ENCODE data around the gene TMSB10.
A peak's percentile ranks its signal among the peaks of the same experiment; 100 is the strongest.

Gene TMSB10

GRCh38 chr2:84906108-84906899, 848 bp downstream of the TMSB10 start:
- Histone ChIP-seq H3K4me1 (ENCODE audit: low read depth, poor library complexity, severe bottlenecking) (peaks cover 48% of the 10 kb centered on the region), H3K79me2 (ENCODE audit: insufficient read depth, low read depth) (peaks cover 15% of the 10 kb centered on the region), H3K4me3 (IDR thresholded peaks at IDR 0.05; ENCODE audit: insufficient read depth, low read depth, low read length) (peak overlapping the region; percentile 94), H4K20me1 (ENCODE audit: insufficient read depth) (no peaks in the 10 kb centered on the region), H3K27ac (peak overlapping the region; percentile 71), H3K4me2 (peak overlapping the region; percentile 92), H2AFZ (ENCODE audit: low read depth) (peak overlapping the region; percentile 35; the same call in 1 of the 2 replicates), H3K36me3 (ENCODE audit: insufficient read depth) (no peaks in the 10 kb centered on the region), H3K27me3 (ENCODE audit: insufficient read depth, low read depth) (no peaks in the 10 kb centered on the region), H3K9ac (peak overlapping the region; percentile 82)
- TF ChIP-seq, protein P1, sequence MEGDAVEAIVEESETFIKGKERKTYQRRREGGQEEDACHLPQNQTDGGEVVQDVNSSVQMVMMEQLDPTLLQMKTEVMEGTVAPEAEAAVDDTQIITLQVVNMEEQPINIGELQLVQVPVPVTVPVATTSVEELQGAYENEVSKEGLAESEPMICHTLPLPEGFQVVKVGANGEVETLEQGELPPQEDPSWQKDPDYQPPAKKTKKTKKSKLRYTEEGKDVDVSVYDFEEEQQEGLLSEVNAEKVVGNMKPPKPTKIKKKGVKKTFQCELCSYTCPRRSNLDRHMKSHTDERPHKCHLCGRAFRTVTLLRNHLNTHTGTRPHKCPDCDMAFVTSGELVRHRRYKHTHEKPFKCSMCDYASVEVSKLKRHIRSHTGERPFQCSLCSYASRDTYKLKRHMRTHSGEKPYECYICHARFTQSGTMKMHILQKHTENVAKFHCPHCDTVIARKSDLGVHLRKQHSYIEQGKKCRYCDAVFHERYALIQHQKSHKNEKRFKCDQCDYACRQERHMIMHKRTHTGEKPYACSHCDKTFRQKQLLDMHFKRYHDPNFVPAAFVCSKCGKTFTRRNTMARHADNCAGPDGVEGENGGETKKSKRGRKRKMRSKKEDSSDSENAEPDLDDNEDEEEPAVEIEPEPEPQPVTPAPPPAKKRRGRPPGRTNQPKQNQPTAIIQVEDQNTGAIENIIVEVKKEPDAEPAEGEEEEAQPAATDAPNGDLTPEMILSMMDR (conservative IDR thresholded peaks at IDR 0.05; ENCODE audit: low read depth, low read length): no peak

DNA sequence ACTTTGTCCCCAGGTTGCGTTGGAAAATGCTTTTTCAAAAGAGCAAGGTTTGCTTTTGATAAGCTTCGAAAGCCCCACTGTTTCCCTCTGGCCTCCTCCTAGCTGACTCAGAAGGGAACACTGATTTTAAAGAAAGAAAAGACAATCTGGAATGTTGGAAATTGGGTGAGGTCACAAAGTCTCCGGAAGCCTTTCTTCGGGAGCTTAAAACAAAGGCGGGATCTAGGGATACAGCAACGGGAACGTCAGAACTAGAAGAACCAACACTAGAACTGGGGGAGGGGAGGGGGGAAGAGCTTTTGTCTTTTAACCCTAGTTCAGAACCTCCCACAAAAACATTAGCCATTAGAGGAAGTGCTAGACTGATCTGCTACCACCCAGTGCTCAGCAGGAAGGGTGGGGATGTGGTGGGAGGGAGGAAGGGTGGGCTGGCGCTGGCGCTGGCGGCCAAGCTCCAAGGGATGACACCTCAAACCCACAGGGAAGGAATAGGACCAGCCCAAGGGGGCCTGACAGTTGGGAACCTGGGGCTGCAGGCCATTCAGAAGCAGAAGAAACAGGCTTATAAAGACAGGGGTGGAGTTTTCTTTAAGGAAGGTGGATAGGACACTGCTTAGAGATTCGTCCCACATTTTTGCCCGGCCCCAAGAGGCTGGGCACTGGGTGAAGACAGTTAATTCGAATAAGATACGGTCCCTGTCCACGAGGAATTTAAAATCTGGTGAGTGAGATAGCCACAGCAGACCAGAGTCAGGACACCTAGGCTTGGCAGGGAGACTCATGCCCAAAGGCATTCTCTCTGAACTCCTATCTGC, 1.7 kb downstream of the TMSB10 start:
- Histone ChIP-seq H3K9ac (peak overlapping the region; percentile 82), H3K79me2 (ENCODE audit: insufficient read depth, low read depth) (peaks cover 15% of the 10 kb centered on the region), H3K27me3 (ENCODE audit: insufficient read depth, low read depth) (no peaks in the 10 kb centered on the region), H3K4me1 (ENCODE audit: low read depth, poor library complexity, severe bottlenecking) (peaks cover 40% of the 10 kb centered on the region), H3K4me2 (peak overlapping the region; percentile 92), H3K4me3 (IDR thresholded peaks at IDR 0.05; ENCODE audit: insufficient read depth, low read depth, low read length) (peak overlapping the region; percentile 29), H3K27ac (peak overlapping the region; percentile 71; the same call in 1 of the 2 replicates), H3K36me3 (ENCODE audit: insufficient read depth) (no peaks in the 10 kb centered on the region), H4K20me1 (ENCODE audit: insufficient read depth) (no peaks in the 10 kb centered on the region), H2AFZ (ENCODE audit: low read depth) (no peak overlapping the region)
- TF ChIP-seq, protein P1 (conservative IDR thresholded peaks at IDR 0.05; ENCODE audit: low read depth, low read length): no peak

- H4K20me1 ChIP-seq (ENCODE audit: insufficient read depth): no peaks in the 10 kb centered on the region
- peaks cover 15% of the 10 kb centered on the region for H3K79me2 ChIP-seq (ENCODE audit: insufficient read depth, low read depth)
- H3K27ac ChIP-seq: peak overlapping the region; percentile 12; the same call in 1 of the 2 replicates
- H3K4me1 ChIP-seq (ENCODE audit: low read depth, poor library complexity, severe bottlenecking): peaks cover 31% of the 10 kb centered on the region
- H3K4me2 ChIP-seq: peak overlapping the region; percentile 19
- TF ChIP-seq, protein P1 (conservative IDR thresholded peaks at IDR 0.05; ENCODE audit: low read depth, low read length): no peak
- no peaks in the 10 kb centered on the region for H3K27me3 ChIP-seq (ENCODE audit: insufficient read depth, low read depth)
- no peak overlapping the region for H3K4me3 ChIP-seq (IDR thresholded peaks at IDR 0.05; ENCODE audit: insufficient read depth, low read depth, low read length)
- H3K36me3 ChIP-seq (ENCODE audit: insufficient read depth): no peaks in the 10 kb centered on the region
- H2AFZ ChIP-seq (ENCODE audit: low read depth): no peak overlapping the region
- no peak overlapping the region for H3K9ac ChIP-seq
These were observed 3.7 kb downstream of the TMSB10 start for GRCh38 chr2:84908948-84909713.

- no peak overlapping the region for H2AFZ ChIP-seq (ENCODE audit: low read depth)
- H3K36me3 ChIP-seq (ENCODE audit: insufficient read depth): no peaks in the 10 kb centered on the region
- H3K4me3 ChIP-seq (IDR thresholded peaks at IDR 0.05; ENCODE audit: insufficient read depth, low read depth, low read length): no peak overlapping the region
- H3K9ac ChIP-seq: no peak overlapping the region
- H3K27ac ChIP-seq: no peak overlapping the region
- no peak overlapping the region for H3K4me2 ChIP-seq
- H4K20me1 ChIP-seq (ENCODE audit: insufficient read depth): no peaks in the 10 kb centered on the region
- TF ChIP-seq, protein P1 (conservative IDR thresholded peaks at IDR 0.05; ENCODE audit: low read depth, low read length): no peak
- H3K27me3 ChIP-seq (ENCODE audit: insufficient read depth, low read depth): no peaks in the 10 kb centered on the region
- H3K79me2 ChIP-seq (ENCODE audit: insufficient read depth, low read depth): peaks cover 9% of the 10 kb centered on the region
- peaks cover 26% of the 10 kb centered on the region for H3K4me1 ChIP-seq (ENCODE audit: low read depth, poor library complexity, severe bottlenecking)
These were observed 5.8 kb downstream of the TMSB10 start for GRCh38 chr2:84911135-84911678.
